Measurements from ENCODE around the gene ANKS1A. TPM values are rescaled to one million over a fixed set of nuclear protein-coding genes. Genes with fewer than 3 reads are reported as not detected.

ANKS1A gene
- total and polyA plus RNA-seq, 2 experiments from 2014 or later: 12.1 to 31.9 TPM

DNA sequence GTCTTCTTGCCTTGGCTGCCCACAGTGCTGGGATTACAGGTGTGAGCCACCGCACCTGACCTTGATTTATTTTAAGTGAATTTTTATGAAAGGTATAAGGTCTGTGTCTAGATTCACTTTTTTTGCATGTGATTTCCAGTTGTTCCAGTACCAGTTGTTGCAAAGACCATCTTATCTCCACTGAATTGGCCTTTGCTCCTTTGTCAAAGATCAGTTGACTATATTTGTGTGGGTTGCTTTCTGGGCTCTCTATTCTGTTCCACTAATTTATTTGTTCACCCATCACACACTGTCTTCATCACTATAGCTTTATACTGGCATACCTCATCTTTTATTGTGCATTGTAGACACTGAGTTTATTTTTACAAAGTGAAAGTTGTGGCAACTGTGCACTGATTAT is 56.3 kb downstream of the ANKS1A start (continued):
- TF ChIP-seq, protein P1, sequence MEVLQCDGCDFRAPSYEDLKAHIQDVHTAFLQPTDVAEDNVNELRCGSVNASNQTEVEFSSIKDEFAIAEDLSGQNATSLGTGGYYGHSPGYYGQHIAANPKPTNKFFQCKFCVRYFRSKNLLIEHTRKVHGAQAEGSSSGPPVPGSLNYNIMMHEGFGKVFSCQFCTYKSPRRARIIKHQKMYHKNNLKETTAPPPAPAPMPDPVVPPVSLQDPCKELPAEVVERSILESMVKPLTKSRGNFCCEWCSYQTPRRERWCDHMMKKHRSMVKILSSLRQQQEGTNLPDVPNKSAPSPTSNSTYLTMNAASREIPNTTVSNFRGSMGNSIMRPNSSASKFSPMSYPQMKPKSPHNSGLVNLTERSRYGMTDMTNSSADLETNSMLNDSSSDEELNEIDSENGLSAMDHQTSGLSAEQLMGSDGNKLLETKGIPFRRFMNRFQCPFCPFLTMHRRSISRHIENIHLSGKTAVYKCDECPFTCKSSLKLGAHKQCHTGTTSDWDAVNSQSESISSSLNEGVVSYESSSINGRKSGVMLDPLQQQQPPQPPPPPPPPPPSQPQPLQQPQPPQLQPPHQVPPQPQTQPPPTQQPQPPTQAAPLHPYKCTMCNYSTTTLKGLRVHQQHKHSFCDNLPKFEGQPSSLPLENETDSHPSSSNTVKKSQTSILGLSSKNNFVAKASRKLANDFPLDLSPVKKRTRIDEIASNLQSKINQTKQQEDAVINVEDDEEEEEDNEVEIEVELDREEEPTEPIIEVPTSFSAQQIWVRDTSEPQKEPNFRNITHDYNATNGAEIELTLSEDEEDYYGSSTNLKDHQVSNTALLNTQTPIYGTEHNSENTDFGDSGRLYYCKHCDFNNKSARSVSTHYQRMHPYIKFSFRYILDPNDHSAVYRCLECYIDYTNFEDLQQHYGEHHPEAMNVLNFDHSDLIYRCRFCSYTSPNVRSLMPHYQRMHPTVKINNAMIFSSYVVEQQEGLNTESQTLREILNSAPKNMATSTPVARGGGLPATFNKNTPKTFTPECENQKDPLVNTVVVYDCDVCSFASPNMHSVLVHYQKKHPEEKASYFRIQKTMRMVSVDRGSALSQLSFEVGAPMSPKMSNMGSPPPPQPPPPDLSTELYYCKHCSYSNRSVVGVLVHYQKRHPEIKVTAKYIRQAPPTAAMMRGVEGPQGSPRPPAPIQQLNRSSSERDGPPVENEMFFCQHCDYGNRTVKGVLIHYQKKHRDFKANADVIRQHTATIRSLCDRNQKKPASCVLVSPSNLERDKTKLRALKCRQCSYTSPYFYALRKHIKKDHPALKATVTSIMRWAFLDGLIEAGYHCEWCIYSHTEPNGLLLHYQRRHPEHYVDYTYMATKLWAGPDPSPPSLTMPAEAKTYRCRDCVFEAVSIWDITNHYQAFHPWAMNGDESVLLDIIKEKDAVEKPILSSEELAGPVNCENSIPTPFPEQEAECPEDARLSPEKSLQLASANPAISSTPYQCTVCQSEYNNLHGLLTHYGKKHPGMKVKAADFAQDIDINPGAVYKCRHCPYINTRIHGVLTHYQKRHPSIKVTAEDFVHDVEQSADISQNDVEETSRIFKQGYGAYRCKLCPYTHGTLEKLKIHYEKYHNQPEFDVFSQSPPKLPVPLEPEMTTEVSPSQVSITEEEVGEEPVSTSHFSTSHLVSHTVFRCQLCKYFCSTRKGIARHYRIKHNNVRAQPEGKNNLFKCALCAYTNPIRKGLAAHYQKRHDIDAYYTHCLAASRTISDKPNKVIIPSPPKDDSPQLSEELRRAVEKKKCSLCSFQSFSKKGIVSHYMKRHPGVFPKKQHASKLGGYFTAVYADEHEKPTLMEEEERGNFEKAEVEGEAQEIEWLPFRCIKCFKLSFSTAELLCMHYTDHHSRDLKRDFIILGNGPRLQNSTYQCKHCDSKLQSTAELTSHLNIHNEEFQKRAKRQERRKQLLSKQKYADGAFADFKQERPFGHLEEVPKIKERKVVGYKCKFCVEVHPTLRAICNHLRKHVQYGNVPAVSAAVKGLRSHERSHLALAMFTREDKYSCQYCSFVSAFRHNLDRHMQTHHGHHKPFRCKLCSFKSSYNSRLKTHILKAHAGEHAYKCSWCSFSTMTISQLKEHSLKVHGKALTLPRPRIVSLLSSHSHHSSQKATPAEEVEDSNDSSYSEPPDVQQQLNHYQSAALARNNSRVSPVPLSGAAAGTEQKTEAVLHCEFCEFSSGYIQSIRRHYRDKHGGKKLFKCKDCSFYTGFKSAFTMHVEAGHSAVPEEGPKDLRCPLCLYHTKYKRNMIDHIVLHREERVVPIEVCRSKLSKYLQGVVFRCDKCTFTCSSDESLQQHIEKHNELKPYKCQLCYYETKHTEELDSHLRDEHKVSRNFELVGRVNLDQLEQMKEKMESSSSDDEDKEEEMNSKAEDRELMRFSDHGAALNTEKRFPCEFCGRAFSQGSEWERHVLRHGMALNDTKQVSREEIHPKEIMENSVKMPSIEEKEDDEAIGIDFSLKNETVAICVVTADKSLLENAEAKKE (CRISPR knock-in tag; IDR thresholded peaks at IDR 0.05): no peak
- TF ChIP-seq CREB1 (CRISPR knock-in tag; IDR thresholded peaks at IDR 0.05; ENCODE audit: low read depth): no peak
- TF ChIP-seq, protein P2, sequence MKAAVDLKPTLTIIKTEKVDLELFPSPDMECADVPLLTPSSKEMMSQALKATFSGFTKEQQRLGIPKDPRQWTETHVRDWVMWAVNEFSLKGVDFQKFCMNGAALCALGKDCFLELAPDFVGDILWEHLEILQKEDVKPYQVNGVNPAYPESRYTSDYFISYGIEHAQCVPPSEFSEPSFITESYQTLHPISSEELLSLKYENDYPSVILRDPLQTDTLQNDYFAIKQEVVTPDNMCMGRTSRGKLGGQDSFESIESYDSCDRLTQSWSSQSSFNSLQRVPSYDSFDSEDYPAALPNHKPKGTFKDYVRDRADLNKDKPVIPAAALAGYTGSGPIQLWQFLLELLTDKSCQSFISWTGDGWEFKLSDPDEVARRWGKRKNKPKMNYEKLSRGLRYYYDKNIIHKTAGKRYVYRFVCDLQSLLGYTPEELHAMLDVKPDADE (IDR thresholded peaks at IDR 0.05): no peak

DNA sequence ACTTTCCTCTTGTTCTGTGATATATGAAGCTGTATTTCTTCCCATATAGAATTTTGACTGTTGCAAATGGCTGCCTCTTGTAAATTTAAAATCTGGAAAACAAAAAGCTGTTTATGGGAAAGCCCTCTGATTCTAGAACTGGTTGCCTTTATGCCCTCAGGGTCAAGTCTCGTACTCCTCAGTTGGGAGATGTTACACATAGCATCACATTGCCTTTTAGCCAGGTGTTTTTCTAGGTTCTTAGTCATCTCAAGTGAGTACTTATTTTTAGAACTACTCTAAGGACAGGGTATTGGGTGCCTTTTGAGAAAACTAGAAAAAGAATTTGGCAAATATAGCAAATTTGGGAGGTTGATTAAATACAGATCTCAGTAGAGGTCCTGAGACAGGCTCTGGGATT is 58.5 kb downstream of the ANKS1A start:
- Histone ChIP-seq H3K9me2 (ENCODE audit: insufficient read depth) (no peaks in the 10 kb centered on the region), H3K4me1 (ENCODE audit: insufficient read depth) (peaks cover 8% of the 10 kb centered on the region; the same call in 1 of the 2 replicates), H2AFZ (no peak overlapping the region), H3K27ac (ENCODE audit: low read depth) (no peak overlapping the region), H3F3A (replicated peaks; ENCODE audit: low read depth) (no peaks in the 10 kb centered on the region), H3K4me3 (no peak overlapping the region), H3K4me2 (no peak overlapping the region), H4K20me1 (replicated peaks; ENCODE audit: insufficient read depth) (peaks cover 7% of the 10 kb centered on the region), H3K36me3 (ENCODE audit: insufficient read depth) (no peaks in the 10 kb centered on the region), H3K27me3 (ENCODE audit: insufficient read depth) (no peaks in the 10 kb centered on the region), H3K79me2 (replicated peaks; ENCODE audit: insufficient read depth) (peaks cover 51% of the 10 kb centered on the region)
- Mint-ChIP-seq H3K27me3 (ENCODE audit: insufficient read depth, low read depth, poor library complexity) (peaks cover 5% of the 10 kb centered on the region), H3K9me3 (no peaks in the 10 kb centered on the region), H3K4me3 (no peak overlapping the region), H3K4me1 (peaks cover 29% of the 10 kb centered on the region), H3K27ac (no peak overlapping the region), H3K36me3 (ENCODE audit: low read depth) (peaks cover 10% of the 10 kb centered on the region; the same call in 2 of the 3 replicates)
- TF ChIP-seq EZH2phosphoT487 (IDR thresholded peaks at IDR 0.05; ENCODE audit: unreplicated experiment) (no peak), ZNF331 (CRISPR knock-in tag; IDR thresholded peaks at IDR 0.05; ENCODE audit: low read depth) (no peak), ZNF114 (CRISPR knock-in tag; IDR thresholded peaks at IDR 0.05) (no peak), EZH2 (IDR thresholded peaks at IDR 0.05; ENCODE audit: low read depth, unreplicated experiment) (no peak), JUNB (IDR thresholded peaks at IDR 0.05; ENCODE audit: unreplicated experiment) (no peak)
- TF ChIP-seq, protein P3, sequence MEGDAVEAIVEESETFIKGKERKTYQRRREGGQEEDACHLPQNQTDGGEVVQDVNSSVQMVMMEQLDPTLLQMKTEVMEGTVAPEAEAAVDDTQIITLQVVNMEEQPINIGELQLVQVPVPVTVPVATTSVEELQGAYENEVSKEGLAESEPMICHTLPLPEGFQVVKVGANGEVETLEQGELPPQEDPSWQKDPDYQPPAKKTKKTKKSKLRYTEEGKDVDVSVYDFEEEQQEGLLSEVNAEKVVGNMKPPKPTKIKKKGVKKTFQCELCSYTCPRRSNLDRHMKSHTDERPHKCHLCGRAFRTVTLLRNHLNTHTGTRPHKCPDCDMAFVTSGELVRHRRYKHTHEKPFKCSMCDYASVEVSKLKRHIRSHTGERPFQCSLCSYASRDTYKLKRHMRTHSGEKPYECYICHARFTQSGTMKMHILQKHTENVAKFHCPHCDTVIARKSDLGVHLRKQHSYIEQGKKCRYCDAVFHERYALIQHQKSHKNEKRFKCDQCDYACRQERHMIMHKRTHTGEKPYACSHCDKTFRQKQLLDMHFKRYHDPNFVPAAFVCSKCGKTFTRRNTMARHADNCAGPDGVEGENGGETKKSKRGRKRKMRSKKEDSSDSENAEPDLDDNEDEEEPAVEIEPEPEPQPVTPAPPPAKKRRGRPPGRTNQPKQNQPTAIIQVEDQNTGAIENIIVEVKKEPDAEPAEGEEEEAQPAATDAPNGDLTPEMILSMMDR (conservative IDR thresholded peaks at IDR 0.05; ENCODE audit: low read depth in 2 of 2): no peak
- DNase-seq (ENCODE audit: low spot score) (no peak), ATAC-seq (no peak)

Measured in GM23338 (cell line).